HL-60 (cell line): ENCODE data around the gene ANO9.

Experiments
- DNase-seq, 2 experiments: peaks; one replicate each; pipeline ENCODE4 v3.0.0-alpha.2; 2010 to 2020; ENCODE audit warnings: low read depth in 1 of 2, low spot score in 1 of 2
- H3K27ac ChIP-seq: fragments of 250-450 bp; sonication (Bioruptor Pico); replicated peaks from 2 replicates; pipeline ENCODE4 v1.5.1; 2020; ENCODE audit warnings: mild to moderate bottlenecking, moderate library complexity
- H3K27me3 ChIP-seq: fragments of 250-450 bp; sonication (Bioruptor Pico); 2 replicates; pipeline ENCODE4 v1.5.1; 2021; ENCODE audit warnings: mild to moderate bottlenecking, moderate library complexity; ENCODE audit not compliant: insufficient read depth, poor library complexity, severe bottlenecking
- H3K4me3 ChIP-seq: replicated peaks from 2 replicates; pipeline ENCODE4 v1.5.1; 2011; ENCODE audit warnings: mild to moderate bottlenecking, control low read depth, low read length; ENCODE audit not compliant: insufficient read depth
- CTCF ChIP-seq: IDR thresholded peaks from one replicate; pipeline ENCODE4 v1.5.1; 2011; ENCODE audit warnings: low read length, control low read depth, inconsistent platforms; ENCODE audit not compliant: insufficient read depth
- GABPA ChIP-seq: IDR thresholded peaks from 2 replicates; pipeline ENCODE4 v1.6.1; 2012; ENCODE audit warnings: low read depth
- POLR2AphosphoS5 ChIP-seq: IDR thresholded peaks from 2 replicates; pipeline ENCODE4 v1.6.1; 2012; ENCODE audit warnings: low read depth
- REST ChIP-seq: IDR thresholded peaks from 2 replicates; pipeline ENCODE4 v1.6.1; 2012; ENCODE audit warnings: low read depth; ENCODE audit not compliant: insufficient replicate concordance
- SPI1 ChIP-seq: IDR thresholded peaks from 2 replicates; pipeline ENCODE4 v1.6.1; 2012; ENCODE audit warnings: low read depth, mild to moderate bottlenecking, borderline replicate concordance

The ANO9 gene

GRCh38 chr11:447923-448731, 6.3 kb upstream of the ANO9 start:
- TF ChIP-seq REST, result no peak
- TF ChIP-seq POLR2AphosphoS5, result peak; percentile 40; the same call in 1 of the 2 replicates
- no peak for TF ChIP-seq SPI1
- peak; percentile 85 for TF ChIP-seq CTCF
- TF ChIP-seq GABPA, result no peak
- Histone ChIP-seq H3K27ac (peak overlapping the region; percentile 73), H3K27me3 (no peaks in the 10 kb centered on the region), H3K4me3 (peak overlapping the region; percentile 70)
- DNase-seq, result peak; percentile 84 to 91

GRCh38 chr11:446891-447290, 5.1 kb upstream of the ANO9 start:
- DNase-seq, result no peak
- H3K4me3 ChIP-seq, result no peak overlapping the region
- TF ChIP-seq REST (no peak), POLR2AphosphoS5 (no peak), SPI1 (no peak), GABPA (no peak)
- no peaks in the 10 kb centered on the region for H3K27me3 ChIP-seq
- H3K27ac ChIP-seq, result no peak overlapping the region

GRCh38 chr11:445765-446588, 4.2 kb upstream of the ANO9 start:
- Histone ChIP-seq H3K4me3 (no peak overlapping the region), H3K27ac (no peak overlapping the region)
- no peak for DNase-seq

More at GRCh38 chr11:445765-446588, 4.2 kb upstream of the ANO9 start:
- TF ChIP-seq POLR2AphosphoS5, result no peak
- no peak for TF ChIP-seq REST
- no peak for TF ChIP-seq SPI1
- TF ChIP-seq CTCF, result no peak
- no peak for TF ChIP-seq GABPA
- H3K27me3 ChIP-seq, result no peaks in the 10 kb centered on the region
